ENCODE data around the gene SLC2A8.

The SLC2A8 gene

DNA sequence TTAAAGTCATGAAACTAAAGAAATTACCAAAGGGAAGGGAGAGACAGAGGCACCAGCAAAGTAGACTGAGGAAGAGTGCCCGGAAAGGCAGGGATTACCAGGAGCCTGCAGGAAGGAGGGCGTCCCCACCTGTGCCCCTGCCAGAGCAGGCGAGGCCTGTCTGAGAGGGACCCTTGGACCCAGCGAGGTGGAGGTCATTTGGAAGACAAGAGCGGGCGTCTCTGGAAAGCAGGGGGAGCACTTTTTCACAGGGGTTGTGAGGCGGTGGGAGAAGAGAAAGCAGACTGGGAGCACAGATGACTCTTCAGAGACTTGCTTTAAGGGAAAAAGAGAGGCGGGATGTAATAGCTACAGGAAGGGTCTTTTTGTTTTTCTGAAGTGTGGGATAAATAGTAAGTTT is 27.5 kb upstream of the SLC2A8 start:
- TF ChIP-seq, protein P1, sequence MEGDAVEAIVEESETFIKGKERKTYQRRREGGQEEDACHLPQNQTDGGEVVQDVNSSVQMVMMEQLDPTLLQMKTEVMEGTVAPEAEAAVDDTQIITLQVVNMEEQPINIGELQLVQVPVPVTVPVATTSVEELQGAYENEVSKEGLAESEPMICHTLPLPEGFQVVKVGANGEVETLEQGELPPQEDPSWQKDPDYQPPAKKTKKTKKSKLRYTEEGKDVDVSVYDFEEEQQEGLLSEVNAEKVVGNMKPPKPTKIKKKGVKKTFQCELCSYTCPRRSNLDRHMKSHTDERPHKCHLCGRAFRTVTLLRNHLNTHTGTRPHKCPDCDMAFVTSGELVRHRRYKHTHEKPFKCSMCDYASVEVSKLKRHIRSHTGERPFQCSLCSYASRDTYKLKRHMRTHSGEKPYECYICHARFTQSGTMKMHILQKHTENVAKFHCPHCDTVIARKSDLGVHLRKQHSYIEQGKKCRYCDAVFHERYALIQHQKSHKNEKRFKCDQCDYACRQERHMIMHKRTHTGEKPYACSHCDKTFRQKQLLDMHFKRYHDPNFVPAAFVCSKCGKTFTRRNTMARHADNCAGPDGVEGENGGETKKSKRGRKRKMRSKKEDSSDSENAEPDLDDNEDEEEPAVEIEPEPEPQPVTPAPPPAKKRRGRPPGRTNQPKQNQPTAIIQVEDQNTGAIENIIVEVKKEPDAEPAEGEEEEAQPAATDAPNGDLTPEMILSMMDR (conservative IDR thresholded peaks at IDR 0.05; ENCODE audit: low read length): no peak
- TF ChIP-seq EZH2phosphoT487 (IDR thresholded peaks at IDR 0.05; ENCODE audit: borderline replicate concordance): no peak
- Histone ChIP-seq H3K4me1 (ENCODE audit: insufficient read depth, low read length, poor library complexity, severe bottlenecking) (no peaks in the 10 kb centered on the region), H3K4me3 (ENCODE audit: low read length, poor library complexity, severe bottlenecking) (no peak overlapping the region), H3K79me2 (ENCODE audit: insufficient read depth, low read length) (no peaks in the 10 kb centered on the region), H2AFZ (ENCODE audit: low read length) (no peak overlapping the region), H3K9me2 (replicated peaks; ENCODE audit: low read depth, low read length) (no peaks in the 10 kb centered on the region), H3K9me3 (ENCODE audit: insufficient read depth, low read depth, low read length) (no peaks in the 10 kb centered on the region), H3K4me2 (ENCODE audit: low read depth, low read length, poor library complexity, severe bottlenecking) (no peak overlapping the region), H3K36me3 (ENCODE audit: insufficient read depth, low read length) (no peaks in the 10 kb centered on the region), H3F3A (ENCODE audit: low read depth) (no peaks in the 10 kb centered on the region), H3K27me3 (ENCODE audit: insufficient read depth, low read length, poor library complexity, severe bottlenecking) (peaks cover 70% of the 10 kb centered on the region), H4K20me1 (ENCODE audit: insufficient read depth, low read length, poor library complexity, severe bottlenecking) (no peaks in the 10 kb centered on the region), H3K9ac (ENCODE audit: low read depth, low read length, poor library complexity, severe bottlenecking) (no peak overlapping the region)

DNA sequence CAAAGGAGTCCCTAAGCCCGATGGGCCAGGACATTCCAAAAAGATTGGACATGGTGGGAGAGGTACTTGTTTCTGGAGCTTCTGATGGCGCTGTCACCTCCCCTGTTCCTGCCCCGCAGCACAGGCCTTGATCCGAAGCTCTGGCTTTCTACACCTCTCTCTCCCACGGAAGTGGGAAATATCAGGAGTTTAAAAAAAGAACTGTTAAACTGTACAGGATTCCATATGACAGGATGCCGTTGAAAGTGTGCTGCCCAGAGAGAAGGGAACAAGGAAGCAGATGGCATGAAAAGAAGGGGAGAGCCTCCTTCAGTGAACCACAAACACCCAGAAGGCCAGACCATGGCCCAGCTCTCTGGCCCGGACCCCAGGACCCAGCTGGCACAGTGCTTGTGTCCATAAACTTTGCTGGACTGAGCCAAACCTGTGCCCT is 26.8 kb upstream of the SLC2A8 start:
- Histone ChIP-seq H3K9me3 (ENCODE audit: insufficient read depth, low read depth, low read length) (no peaks in the 10 kb centered on the region), H3K27me3 (ENCODE audit: insufficient read depth, low read length, poor library complexity, severe bottlenecking) (peaks cover 77% of the 10 kb centered on the region), H3K4me3 (ENCODE audit: low read length, poor library complexity, severe bottlenecking) (no peak overlapping the region), H3K9me2 (replicated peaks; ENCODE audit: low read depth, low read length) (no peaks in the 10 kb centered on the region), H3K9ac (ENCODE audit: low read depth, low read length, poor library complexity, severe bottlenecking) (no peak overlapping the region), H3K4me1 (ENCODE audit: insufficient read depth, low read length, poor library complexity, severe bottlenecking) (no peaks in the 10 kb centered on the region), H4K20me1 (ENCODE audit: insufficient read depth, low read length, poor library complexity, severe bottlenecking) (no peaks in the 10 kb centered on the region), H3K4me2 (ENCODE audit: low read depth, low read length, poor library complexity, severe bottlenecking) (no peak overlapping the region), H2AFZ (ENCODE audit: low read length) (no peak overlapping the region), H3K79me2 (ENCODE audit: insufficient read depth, low read length) (no peaks in the 10 kb centered on the region), H3K36me3 (ENCODE audit: insufficient read depth, low read length) (no peaks in the 10 kb centered on the region), H3F3A (ENCODE audit: low read depth) (no peaks in the 10 kb centered on the region)
- TF ChIP-seq EZH2phosphoT487 (IDR thresholded peaks at IDR 0.05; ENCODE audit: borderline replicate concordance): no peak
- TF ChIP-seq, protein P1 (conservative IDR thresholded peaks at IDR 0.05; ENCODE audit: low read length): no peak

DNA sequence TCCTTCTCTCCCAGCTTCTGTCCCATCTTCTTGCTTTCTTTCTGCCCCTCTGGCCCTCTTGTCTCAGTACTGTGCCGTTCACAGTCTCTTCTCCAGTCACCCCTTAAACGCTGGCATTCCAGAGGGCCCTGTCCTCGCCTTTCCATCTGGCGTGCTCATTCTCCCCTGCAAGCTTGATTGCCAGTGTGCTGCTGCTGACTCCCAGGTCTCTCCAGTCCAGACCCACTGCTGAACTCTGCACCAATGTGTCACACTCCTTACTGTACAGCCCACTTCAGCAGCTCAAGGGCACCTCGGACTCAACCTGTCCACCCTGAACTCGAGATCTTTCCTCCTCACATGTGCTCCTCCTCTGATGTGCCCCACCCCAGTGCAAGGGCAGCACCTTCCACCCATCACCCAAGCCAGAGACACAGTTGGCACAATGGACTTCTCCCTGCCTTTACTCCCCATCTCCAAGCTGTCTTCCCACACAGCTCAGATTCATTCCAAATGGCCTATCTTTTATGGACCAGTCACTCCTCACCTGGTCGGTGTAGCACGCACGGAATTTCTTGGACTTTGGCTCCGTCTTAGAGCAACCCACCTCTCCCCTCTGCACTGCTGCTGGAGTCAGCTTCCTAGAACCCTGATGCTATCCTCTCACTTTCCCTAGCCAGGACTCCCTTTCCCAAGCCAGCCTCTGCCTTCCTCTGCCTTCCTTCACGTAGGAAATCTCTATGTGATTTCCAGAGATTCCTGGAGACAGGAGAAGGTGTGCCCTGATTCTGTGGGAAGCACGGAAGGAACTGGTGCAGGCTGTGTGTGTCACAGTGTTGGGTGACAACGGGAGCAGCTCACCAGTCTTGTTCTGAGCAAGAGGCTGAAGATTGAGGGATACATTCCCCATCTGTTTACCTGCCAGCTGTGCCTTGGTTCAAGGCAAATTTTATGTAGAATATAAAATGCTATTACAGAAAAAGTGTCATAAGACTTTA is 26.0 kb upstream of the SLC2A8 start:
- no peak overlapping the region for H3K4me3 ChIP-seq (ENCODE audit: low read length, poor library complexity, severe bottlenecking)
- no peaks in the 10 kb centered on the region for H4K20me1 ChIP-seq (ENCODE audit: insufficient read depth, low read length, poor library complexity, severe bottlenecking)
- no peak overlapping the region for H3K9ac ChIP-seq (ENCODE audit: low read depth, low read length, poor library complexity, severe bottlenecking)
- H3K9me2 ChIP-seq (replicated peaks; ENCODE audit: low read depth, low read length): no peaks in the 10 kb centered on the region
- no peaks in the 10 kb centered on the region for H3F3A ChIP-seq (ENCODE audit: low read depth)
- TF ChIP-seq, protein P1 (conservative IDR thresholded peaks at IDR 0.05; ENCODE audit: low read length): no peak
- TF ChIP-seq EZH2phosphoT487 (IDR thresholded peaks at IDR 0.05; ENCODE audit: borderline replicate concordance): no peak
- peaks cover 85% of the 10 kb centered on the region for H3K27me3 ChIP-seq (ENCODE audit: insufficient read depth, low read length, poor library complexity, severe bottlenecking)
- no peak overlapping the region for H3K4me2 ChIP-seq (ENCODE audit: low read depth, low read length, poor library complexity, severe bottlenecking)
- no peaks in the 10 kb centered on the region for H3K4me1 ChIP-seq (ENCODE audit: insufficient read depth, low read length, poor library complexity, severe bottlenecking)
- no peak overlapping the region for H2AFZ ChIP-seq (ENCODE audit: low read length)
- no peaks in the 10 kb centered on the region for H3K36me3 ChIP-seq (ENCODE audit: insufficient read depth, low read length)
- no peaks in the 10 kb centered on the region for H3K9me3 ChIP-seq (ENCODE audit: insufficient read depth, low read depth, low read length)
- no peaks in the 10 kb centered on the region for H3K79me2 ChIP-seq (ENCODE audit: insufficient read depth, low read length)
